CD4-positive, alpha-beta T cell treated with Interleukin-15 for 1 hour (primary cell): Measurements from ENCODE around the gene GREB1.

Source experiments
- DNase-seq: peaks from one replicate; pipeline ENCODE4 v3.0.0-alpha.2; 2020

GREB1 gene

GRCh38 chr2:11540996-11541692 is 7.3 kb downstream of the GREB1 start:
- DNase-seq: no peak

GRCh38 chr2:11541693-11542274 is 7.9 kb downstream of the GREB1 start:
- no peak for DNase-seq

- no peak for DNase-seq
Measured at GRCh38 chr2:11542275-11542819, 8.5 kb downstream of the GREB1 start.

- DNase-seq: no peak
Measured at GRCh38 chr2:11543337-11544216, 9.7 kb downstream of the GREB1 start.

- DNase-seq: no peak
Measured at GRCh38 chr2:11546072-11546471, 12.2 kb downstream of the GREB1 start.

GRCh38 chr2:11547912-11548497 is 14.2 kb downstream of the GREB1 start:
- DNase-seq: no peak

- DNase-seq: no peak
Measured at GRCh38 chr2:11550302-11550701, 16.5 kb downstream of the GREB1 start.

- no peak for DNase-seq
Measured at GRCh38 chr2:11550901-11551568, 17.2 kb downstream of the GREB1 start.

GRCh38 chr2:11551569-11552259 is 17.9 kb downstream of the GREB1 start:
- DNase-seq: no peak

- DNase-seq: no peak
Measured at GRCh38 chr2:11552260-11552638, 18.4 kb downstream of the GREB1 start.

- no peak for DNase-seq
Measured at GRCh38 chr2:11553661-11554398, 20.0 kb downstream of the GREB1 start.

GRCh38 chr2:11554399-11554716 is 20.5 kb downstream of the GREB1 start:
- DNase-seq: no peak

GRCh38 chr2:11556101-11556806 is 22.4 kb downstream of the GREB1 start:
- no peak for DNase-seq

GRCh38 chr2:11558214-11558886 is 24.5 kb downstream of the GREB1 start:
- no peak for DNase-seq

GRCh38 chr2:11559066-11559785 is 25.4 kb downstream of the GREB1 start:
- no peak for DNase-seq

GRCh38 chr2:11559786-11560155 is 25.9 kb downstream of the GREB1 start:
- no peak for DNase-seq

GRCh38 chr2:11560806-11561205 is 27.0 kb downstream of the GREB1 start:
- DNase-seq: no peak

GRCh38 chr2:11562011-11562410 is 28.2 kb downstream of the GREB1 start:
- no peak for DNase-seq

- no peak for DNase-seq
Measured at GRCh38 chr2:11562476-11562875, 28.6 kb downstream of the GREB1 start.
